NCI-H2196 (cell line): Measurements from ENCODE around the gene AHDC1.

Experiments
- DNase-seq: peaks from one replicate; lab custom pipeline; 2025; ENCODE audit not compliant: unreplicated experiment; lab: John Stamatoyannopoulos, UW

Gene AHDC1

DNA sequence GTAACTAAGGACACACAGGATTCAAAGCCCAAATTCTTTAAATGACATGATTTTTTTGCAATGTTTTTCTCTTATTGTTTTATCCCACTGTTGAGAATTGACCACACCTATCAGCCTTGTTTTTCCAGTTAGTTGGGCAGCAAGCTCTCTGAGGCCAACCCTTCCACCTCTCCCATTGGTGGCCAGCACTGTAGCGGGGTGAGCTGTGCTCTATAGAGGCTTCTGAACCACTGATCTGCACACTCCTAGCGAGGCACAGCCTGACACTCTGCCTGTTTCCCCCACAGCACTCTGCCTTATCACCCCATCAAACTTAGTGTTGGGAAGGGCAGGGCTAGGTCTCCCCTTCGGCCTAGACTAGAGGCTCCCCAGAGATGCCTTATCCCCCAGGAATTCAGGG, 19.5 kb downstream of the AHDC1 start:
- DNase-seq: no peak

DNA sequence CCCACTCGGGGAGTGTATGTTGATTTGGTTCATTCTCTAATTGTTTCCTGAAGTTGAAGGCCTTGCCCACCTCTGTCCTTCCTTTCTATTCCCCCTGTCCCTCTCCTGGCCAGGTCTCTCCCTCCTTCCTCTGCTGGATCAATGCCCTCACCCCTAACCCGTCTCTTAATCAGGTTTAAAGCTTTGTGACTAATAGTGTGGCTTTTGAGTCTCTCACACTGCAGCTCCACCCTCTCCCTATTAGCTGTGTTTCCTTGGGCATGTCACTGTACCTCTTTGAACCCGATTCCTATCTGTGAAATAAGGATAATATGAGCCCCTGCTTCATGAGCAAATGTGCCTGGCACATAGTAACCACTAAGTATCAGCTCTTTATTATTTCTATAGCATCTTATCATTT, 20.5 kb downstream of the AHDC1 start:
- DNase-seq: no peak

DNA sequence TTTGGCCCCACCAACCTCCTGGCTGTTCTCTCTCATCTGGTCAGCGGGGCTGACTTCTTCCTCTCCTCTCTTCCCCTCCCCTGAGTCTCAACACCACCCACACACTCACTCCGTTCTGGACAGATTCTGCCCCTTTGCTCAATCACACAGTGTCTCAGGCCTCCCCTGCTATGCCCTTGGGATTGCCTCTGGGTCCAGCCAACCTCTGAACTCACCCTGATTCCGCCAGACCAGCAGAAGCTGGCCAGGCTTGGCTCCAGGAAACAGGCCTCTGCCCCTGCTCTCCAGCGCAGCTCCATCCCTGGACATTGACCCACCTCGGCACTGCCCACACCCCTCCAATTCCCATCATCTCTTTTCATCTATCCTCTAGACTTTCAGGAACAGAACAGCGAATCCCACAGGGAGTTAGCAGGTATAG, 22.1 kb downstream of the AHDC1 start:
- no peak for DNase-seq

DNA sequence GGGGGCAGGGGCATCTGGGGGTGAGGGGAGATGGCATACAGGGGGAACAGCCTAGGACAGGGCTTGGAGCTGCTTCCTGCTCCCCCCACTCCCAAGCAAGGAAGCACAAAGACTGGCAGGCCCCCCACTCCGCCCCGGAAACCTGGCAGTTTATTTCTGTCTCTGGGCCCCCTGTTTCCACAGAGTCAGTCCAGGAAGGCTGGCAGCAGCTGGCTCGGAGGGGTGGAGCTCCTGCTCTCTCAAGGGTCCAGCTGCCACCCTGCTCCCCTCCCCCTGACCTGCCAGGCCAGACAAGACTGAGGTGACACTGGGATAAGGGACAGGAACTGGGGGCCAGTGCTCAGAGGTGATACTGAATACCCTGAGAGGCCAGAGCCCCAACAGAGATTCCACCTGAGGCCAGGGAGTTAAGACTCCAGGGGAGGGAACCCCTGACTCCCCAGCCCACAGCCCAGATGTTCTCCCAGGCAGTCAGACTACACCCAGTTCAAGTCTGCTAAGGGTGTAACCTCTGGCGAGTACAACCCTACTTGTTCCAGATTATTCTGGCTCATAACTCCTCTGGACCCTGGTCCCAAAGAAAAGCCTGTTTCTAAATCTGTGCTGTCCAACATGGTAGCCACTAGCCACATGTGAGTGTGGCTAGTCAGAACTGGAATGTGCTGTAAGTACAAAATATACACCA, 26.3 kb downstream of the AHDC1 start:
- DNase-seq: no peak

DNA sequence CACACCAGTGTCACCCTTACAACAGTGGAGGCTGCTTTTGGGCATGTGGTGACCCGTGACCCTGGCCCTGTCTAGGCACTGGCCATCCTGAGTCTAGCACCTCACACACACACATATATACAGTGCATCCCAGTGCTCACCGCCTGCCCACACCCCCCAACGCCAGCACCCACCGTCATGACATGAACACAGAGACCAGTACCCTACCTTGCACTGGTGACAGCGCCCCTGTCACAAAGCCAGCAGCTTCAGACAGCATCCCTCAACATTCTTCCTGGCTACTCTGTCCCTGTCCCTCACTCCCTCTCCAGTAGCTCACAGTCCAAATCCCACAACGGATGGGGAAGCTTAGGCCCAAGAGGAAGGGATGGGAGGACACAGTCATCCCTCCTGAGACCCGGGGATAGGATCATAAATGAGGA, 27.1 kb downstream of the AHDC1 start:
- no peak for DNase-seq

DNA sequence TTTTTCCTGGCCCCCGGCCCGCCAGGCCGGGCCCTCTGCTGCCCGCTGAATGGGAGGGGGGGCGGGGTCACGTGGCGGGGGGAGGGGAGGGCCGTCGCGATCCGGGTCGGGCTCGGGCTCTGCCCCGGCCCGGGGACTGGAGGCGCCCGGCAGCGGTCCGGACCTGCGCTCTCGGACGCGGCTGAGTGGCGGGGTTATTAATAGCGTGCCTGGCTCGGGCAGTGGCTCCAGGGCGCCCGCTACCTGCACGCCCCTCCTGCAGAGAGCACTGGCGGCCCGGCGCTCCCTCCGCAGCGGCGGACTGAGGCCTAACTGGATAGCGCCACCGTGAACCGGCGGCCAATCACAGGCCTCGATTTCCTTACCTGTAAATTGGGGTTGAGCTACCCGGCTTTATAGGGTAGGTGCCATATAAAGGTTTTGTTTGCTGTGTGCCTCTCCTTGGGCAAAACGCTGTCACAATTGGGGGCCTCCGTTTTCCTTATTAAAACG, 28.1 kb downstream of the AHDC1 start:
- DNase-seq: peak; percentile 80

DNA sequence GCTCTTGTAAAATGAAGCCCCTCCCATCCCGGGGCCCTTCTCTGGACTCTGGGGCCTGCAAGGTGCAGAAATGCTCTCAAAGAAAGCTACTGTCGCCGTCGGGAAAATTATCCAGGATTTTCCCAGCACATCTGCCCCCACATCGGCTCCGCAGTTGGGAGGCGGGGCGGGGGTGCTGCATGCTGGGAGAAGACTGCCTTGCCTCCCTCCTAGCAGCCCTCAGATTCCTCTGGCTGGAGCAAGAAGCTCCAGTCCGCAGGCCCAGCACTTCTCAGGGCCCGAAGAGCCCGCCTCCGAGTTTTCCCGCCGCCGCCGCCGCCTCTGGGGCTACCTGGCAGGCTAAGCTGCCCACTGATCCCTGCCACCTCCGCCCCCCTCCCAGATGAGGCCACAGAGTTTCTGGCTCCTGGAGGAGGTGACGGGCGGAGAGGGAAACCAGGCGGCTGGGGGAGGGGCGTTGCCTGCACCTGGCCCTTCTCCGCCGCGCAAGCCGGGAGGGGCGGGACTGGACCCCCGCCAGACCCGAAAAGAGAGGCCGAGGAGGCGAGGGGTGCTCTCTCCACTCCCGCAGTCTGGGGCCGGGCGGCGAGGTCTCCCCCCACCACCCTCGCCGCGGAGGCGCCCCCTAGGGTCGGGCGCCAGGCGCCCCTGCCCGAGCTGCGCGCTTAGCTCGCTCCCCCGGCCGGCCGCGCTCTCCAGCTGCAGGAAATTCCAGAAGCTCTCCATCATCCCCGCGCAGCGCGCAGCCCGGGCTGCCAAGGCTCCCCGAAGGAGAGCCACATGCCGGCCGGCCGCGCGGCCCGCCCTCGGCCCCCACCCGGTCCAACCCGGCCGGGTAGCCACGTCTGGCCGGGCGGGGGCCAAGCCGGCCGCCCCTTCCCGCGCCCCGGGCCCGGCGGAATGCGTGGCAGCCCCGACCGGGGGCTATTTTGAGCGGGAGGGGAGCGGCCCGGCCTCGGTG, 28.8 kb downstream of the AHDC1 start:
- peak; percentile 94 for DNase-seq

DNA sequence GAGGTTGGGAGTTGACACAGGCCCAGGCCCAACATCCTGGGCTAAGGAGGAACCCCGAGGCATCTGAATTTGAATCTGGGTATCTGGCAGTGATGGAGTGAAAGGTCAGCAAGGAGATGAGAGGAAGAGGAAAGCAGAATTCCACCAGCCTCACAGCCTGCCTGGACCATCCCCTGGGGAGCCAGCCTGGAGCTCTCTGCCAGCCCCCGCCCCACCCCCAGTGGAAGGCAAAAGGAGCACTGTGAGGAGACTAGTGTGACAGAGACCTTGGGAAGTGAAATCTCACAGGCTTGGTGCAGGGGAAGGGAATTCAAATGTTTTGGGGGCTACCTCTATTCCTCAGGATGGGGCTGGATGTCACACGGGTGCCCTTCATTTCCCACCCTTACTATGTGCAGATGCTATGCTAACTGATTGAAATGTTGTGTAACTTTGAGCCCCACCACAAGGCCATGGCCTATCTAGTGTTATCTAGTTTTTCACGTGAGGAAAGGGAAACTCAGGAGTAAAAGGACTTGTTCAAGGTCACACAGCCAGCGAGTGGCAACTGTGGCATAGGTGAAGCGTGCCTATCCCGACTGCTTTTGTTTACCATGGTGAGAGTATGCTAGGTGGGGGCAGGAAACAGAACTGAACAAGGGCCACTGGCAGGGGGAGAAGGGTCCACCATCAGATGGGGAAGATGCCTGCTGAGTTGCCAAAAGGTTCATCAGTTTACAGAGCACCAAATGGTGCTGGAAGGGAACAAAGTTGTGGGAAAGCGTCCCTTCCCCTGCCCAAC, 29.8 kb downstream of the AHDC1 start:
- no peak for DNase-seq

DNA sequence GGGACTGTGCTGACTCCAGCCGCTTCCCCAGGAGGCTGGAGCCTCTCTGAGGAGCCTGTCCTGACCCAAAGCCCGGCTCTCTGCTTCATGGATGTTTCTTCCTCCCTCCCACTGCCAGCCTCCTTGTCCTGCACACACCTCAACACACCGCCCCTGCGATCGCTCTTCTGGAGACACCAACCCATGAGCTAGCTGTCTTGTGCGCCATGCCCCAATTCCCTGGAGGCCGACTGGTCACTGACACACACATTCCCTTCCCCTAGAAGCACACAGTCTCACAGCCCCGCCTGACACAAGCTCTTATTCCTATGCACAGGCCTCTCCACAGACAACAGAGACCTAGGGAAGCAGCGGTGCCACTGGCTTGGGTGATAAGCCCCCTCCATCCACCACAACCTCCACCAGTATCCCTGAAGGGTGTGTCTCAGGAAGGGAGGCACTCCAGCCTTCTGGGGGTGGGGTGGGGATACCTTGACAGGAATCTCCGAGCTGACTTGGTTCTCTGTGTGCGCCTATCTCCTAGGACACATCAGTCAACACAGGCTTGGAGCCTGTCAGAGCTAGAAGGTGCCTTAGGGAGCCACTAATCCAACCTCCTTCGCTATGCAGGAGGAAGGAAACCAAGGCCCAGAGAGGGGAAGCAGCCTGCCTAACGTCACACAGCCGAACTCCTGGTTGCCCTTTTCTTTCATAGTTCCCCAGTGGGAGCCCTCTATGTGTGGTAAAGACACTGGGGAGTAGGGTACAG, 31.1 kb downstream of the AHDC1 start:
- DNase-seq: no peak

DNA sequence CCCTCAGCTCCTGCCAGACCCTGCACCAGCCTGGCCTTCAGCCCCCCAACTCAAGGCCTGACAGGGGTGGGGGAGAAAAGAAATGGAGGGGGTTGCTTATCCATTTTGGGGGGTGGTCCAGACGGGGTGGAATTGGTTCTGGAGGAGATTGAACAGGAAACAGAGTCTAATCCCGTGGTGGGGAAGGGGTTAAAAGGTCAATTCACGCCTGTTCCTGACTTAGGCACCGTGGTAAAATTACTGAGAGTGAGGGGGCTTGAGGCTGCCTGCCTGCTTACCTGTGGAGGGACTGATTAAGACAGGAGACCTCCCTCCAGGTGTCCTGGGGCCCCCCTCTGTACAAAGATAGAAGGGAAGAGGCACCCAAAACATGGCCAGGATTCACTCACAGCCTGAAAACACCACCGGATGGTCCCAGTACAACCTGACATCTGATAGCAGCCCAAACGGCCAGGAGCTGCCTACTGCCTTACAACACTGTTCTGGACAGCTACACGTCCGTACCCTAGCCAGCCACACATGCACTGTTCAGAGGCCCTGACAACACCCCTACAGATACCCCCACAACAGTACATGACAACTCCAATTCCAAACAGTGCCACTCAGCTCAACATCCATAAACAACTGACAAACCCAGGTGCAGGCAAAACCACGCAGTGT, 31.8 kb downstream of the AHDC1 start:
- DNase-seq: no peak

DNA sequence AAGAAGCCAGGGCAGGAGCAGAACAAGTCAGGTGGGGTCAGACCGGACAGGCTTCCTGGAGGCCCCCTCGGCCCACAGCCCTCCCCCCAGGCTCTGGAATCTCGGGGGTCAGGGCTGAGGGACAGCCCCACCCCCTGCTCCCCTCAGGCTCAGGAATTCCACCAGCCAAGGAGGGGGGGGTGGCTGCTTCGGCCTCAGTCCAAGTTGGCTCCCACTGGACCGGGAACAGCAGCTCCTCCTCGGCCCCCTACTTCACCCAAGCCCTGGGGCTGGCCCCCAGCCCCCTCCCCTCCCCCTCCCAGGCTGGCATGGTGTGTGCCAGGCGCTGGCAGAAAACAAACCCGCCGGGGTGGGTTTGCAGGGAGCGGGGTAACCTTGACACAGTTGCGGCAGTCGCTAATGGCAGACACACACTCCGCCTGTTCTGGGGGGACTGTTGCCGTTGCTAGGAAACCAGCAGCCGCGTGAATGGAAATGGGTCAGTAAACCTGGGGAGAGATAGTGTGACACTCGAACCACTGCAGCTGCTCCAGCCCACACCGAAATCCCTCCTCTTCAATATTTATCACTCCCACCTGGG, 32.4 kb downstream of the AHDC1 start:
- peak; percentile 23 for DNase-seq

DNA sequence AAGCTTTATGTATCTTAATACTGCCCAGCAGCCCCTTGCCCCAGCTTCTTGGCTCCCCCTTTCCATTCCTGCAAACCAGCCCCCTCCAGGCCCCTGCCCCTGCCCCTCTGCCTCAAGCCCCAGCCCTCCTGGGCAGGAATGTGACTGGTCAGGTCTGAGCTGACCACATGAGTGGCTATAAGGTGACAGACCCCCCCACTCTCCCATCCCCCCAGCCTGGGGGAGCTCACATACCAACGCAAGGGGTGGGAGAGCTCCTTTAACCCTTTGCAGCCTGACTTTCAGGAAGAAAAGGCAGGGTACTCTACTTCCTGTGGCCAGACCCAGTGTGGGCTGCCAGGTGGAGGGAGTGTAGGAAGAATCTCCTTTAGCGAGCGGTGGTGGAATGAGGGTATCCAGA, 33.2 kb downstream of the AHDC1 start:
- DNase-seq: no peak

DNA sequence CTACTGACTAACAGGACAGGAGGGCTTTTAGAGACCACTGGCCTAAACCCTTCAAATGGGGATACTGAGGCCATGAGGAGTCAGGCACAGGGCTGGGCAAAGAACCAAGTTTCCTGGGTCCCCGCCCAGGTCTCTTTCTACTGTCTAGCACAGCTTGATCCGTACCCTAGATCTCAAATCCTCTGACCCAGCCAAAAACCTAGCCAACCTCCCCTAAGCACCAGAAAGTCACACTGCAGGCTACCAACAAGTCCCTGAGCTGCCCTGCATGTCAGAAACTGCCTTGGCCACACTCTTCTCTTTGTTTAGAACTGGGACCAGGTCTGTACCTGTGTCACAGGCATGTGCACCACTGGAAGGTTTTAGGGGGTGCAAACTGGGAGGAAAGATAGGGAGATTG, 33.6 kb downstream of the AHDC1 start:
- DNase-seq: no peak

DNA sequence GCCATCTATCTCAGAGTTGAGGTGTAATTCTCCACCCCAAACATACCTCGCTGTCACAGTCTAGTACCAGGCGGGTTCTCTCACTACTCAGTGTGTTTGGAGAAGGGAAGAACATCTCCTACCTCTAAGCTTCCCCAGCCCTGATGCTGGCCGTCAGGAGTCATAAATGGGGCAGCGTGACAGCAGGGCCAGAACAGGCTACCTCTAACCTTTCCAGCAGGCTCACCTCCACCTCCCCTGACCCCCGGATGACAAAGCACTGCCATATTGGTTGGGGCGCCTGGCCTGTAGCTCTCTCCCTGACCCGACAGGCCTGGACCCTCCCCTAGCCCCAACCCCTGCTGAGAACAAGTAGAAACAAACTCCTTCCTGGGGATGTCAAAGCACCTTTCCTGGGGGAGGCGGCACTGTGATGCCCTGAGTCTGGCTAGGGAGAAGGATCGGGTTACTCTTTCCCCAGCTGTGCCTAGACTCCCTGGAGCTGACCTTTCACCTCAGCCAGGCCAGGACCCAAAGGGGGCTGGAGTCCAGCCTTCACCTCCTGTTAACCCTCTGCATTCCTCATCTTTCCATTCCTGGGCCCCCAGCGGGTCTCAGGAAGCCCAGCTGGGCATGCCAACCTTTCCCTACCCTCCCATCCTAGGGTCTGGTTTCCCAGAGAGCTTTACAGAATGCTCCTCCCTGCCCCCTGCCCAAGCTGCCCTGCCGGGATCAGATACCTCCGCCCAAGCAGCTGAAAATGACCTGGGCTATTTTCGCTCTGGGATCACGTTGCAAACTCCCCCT, 34.2 kb downstream of the AHDC1 start:
- peak; percentile 27 for DNase-seq

DNA sequence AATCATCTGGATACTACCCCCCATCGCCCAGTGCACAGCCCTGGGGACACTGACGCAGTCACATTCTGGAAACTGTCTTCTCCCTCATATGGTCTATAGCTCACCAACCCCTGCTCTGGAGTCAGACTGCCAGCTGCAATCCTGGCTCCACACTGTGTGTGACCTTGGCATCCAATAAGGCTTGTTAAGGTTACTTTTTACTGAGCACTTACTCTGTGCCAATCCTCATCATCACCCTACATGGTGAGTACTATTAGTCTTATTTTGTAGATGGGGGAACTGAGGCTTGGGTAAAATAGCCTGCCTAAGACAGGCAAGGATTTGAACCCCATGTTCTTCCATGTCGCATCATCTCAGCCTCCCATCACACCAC, 34.9 kb downstream of the AHDC1 start:
- no peak for DNase-seq

DNA sequence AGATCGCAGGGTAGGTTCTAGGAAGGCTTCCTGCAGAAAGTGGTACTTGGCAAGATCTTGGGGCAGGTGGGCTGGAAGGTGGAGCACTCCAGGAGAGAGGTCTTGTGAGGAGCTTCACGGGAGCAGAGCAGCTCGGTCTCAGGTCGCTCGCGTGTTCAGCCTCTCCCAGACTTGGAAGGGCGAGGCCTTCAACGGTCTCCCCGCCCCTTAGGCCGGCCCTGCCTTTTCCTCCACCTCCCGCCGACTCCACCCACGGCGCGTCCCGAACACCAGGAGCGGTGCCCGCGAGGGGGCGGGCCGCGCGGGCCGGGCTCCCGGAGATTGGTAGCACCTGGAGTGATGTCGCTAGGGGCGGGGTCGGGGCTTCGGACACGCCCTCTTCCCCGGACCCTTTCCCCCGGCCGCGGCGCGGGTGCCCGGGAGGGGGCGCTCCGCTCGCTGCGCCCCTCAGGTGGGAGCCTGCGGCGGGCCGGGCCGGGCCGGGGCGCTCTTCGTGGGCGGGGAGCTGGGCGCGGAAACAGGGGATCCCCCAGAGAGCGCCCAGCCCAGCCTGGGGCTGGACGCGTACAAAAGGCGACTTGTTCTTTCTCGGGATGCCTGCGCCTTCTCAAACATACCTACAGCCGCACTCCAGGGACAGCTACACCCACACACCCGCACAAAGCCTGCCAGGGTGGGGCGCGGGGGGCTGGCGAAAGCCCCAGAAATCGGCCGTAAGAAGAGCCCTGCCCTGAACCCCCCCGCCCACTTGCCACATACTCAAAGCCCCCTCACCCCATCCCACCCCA, 35.5 kb downstream of the AHDC1 start:
- peak; percentile 98 for DNase-seq

DNA sequence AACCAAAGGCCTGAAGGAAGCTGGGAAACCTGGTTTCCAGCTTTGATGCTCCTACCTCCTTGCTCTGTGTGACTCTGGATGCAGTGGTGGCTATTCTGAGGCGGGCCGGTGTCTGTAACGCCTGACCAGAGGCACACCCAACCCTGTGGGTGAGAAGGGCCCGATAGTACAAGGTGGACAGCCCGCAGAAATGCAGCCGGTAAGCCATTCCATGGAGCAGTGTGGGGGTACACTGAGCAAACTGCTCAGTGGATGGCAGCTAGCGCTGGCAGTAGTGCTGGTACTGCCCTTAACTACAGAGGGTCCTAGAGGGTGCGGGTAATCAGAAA, 36.0 kb downstream of the AHDC1 start:
- no peak for DNase-seq

DNA sequence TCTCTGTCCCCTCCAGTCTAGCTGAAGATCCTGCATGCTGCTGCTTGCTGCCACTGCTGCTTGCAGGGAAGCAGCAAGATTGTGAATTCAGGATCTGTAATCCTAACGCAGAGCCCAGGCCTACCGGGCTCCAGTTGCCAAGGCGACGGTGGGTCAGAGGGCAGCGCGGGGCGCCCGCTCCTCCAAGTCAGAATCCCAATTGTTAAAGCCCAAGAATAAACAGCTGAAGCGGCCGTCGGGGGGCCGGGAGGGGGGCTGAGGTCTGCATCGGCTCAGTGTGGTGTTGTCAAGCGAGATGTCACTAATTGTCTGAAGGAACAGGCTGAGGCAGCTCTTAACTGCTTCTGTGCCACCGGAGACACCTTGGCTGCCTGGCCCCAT, 36.8 kb downstream of the AHDC1 start:
- DNase-seq: no peak
